VCaP (cell line): ENCODE results near the gene KCNE5.
A peak's percentile ranks its signal among the peaks of the same experiment; 100 is the strongest.
"Not testable (repeated sequence)": the region's sequence is repeated elsewhere in the genome, so short reads cannot be mapped to it uniquely, and the experiment has no call there.

ENCODE experiments used
- H3K27ac ChIP-seq: fragments of 450-650 bp; 2 replicates; pipeline ENCODE4 v1.5.1; 2017
- CTCF ChIP-seq: fragments of 450-650 bp; conservative IDR thresholded peaks from 2 replicates; pipeline ENCODE4 v1.5.1; 2017; ENCODE audit warnings: mild to moderate bottlenecking, moderate library complexity

The KCNE5 gene

GRCh38 chrX:109655502-109656201 is 30.7 kb upstream of the KCNE5 start:
- TF ChIP-seq CTCF, result no peak

GRCh38 chrX:109654516-109655109 is 29.6 kb upstream of the KCNE5 start:
- H3K27ac ChIP-seq, result no peak overlapping the region
- no peak for TF ChIP-seq CTCF

More at GRCh38 chrX:109655502-109656201, 30.7 kb upstream of the KCNE5 start:
- no peak overlapping the region for H3K27ac ChIP-seq

- not testable (repeated sequence) for H3K27ac ChIP-seq
Observed at GRCh38 chrX:109644671-109645070, 19.7 kb upstream of the KCNE5 start.

GRCh38 chrX:109643687-109644086 is 18.7 kb upstream of the KCNE5 start:
- no peak overlapping the region for H3K27ac ChIP-seq
- no peak for TF ChIP-seq CTCF

- H3K27ac ChIP-seq, result no peak overlapping the region
- TF ChIP-seq CTCF, result no peak
Observed at GRCh38 chrX:109638158-109638557, 13.2 kb upstream of the KCNE5 start.

GRCh38 chrX:109637477-109637876 is 12.5 kb upstream of the KCNE5 start:
- not testable (repeated sequence) for H3K27ac ChIP-seq

GRCh38 chrX:109635146-109635545 is 10.2 kb upstream of the KCNE5 start:
- H3K27ac ChIP-seq, result no peak overlapping the region
- peak; percentile 48 for TF ChIP-seq CTCF

- peak; percentile 52; the same call in 1 of the 2 replicates for TF ChIP-seq CTCF
- H3K27ac ChIP-seq, result no peak overlapping the region
Observed at GRCh38 chrX:109632906-109633504, 8.0 kb upstream of the KCNE5 start.
